GDM1 (cell line): ENCODE data around the gene CYB5A.
"Not testable (repeated sequence)": the region's sequence is repeated elsewhere in the genome, so short reads cannot be mapped to it uniquely, and the experiment has no call there.

Experiments
- DNase-seq: peaks from one replicate; lab custom pipeline; 2025; lab: John Stamatoyannopoulos, UW

The CYB5A gene

DNA sequence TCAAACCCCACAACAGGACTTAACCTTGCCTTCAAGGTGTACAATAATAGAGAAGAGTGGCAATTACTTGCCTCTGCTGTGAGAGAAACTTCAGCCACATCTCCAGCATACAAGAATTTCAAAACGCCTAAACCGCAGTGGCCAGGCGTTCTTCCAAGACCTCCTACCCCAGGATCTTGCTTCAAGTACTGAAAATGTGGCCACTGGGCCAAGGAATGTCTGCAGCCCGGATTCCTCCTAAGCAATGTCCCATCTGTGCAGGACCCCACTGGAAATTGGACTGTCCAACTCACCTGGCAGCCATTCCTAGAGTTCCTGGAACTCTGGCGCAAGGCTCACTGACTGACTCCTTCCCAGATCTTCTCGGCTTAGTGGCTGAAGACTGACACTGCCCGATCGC lies 2.8 kb upstream of the CYB5A start:
- DNase-seq = no peak

DNA sequence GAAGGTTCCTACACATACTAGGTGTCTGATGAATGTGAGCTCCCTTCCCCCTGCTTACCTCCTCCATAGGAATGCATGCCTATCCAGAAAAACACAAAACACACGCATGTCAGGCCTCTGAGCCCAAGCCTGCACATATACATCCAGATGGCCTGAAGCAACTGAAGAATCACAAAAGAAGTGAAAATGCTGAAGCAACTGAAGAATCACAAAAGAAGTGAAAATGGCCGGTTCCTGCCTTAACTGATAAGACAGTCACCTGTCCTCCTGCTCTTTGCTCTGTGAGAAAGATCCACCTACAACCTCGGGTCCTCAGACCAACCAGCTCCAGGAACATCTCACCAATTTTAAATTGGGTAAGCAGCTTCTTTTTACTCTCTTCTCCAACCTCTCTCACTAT lies 1.2 kb upstream of the CYB5A start:
- DNase-seq = not testable (repeated sequence)

DNA sequence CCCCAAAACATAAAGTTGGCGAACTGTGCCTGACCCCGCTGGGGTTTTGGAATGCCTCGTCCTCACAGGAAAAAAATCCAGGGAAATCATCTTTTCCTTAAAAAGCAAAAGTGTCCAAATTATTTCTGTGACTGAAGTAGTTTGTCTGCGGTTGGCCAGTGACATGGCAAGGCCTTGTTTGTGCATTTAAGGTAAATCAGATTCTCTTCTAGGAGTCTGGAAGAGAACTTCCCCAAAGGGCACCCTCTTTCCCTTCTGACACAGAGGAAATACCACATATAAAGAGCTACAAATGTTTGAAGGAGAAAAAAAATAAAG lies 737 bp upstream of the CYB5A start:
- no peak for DNase-seq

DNA sequence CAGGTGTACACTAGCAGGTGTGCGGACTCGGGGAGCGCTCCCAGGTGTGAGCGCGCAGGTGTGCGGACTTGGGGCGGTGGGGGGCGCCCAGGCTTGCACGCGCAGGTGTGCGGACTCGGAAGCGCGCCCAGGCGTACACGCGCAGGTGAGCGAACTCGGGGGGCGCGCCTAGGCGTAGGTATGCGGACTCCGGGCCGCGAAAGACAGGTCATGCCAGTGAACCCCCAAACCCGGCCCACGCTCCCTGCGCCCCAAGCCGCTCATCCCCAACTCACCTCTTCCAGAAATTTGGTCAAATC lies 342 bp downstream of the CYB5A start:
- no peak for DNase-seq

DNA sequence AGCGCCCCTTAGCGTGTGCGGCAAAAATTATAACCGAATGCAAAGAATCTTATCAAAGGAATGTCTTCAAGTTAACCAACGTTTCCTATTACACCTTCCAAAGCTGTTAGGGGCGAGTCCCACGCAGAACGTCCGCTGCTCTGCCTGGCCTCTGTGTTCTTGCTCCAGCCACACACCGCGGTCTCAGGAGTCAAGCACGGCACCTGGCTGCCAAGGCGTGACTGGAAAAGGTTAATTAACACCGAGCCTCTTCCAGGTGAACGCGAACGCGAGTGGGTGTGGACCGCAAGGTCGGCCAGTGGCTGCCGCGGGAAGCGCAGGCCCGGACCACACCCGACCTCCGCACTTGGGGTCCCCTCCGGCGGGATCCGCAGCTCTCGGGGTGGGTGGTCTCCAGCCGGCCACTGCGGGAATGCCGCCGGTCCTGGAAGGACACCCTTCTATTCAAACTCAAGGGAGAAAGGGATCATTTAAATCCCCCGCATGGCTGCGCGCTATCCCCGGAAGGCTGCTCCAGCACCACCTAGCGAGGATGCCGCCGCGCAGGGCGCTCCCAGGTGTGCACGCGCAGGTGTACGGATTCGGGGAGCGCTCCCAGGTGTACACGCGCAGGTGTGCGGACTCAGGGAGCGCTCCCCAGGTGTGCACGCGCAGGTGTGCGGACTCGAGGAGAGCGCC lies 830 bp downstream of the CYB5A start:
- DNase-seq = no peak

DNA sequence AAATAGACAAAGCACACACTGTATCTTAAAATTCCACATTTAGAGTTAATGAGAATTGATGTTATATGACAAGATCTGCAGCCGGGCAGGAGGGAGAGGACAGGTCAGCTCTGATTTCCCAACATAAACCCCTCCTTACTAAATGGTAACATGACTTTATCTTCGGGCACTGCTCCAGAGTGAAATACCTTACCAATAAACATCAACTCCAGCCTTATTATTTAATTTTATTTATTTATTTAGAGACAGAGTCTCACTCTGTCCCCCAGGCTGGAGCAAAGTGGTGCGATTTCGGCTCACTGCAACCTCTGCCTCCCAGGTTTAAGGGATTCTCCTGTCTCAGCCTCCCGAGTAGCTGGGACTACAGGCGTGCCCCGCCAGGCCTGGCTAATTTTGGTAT lies 1.7 kb downstream of the CYB5A start:
- no peak for DNase-seq

DNA sequence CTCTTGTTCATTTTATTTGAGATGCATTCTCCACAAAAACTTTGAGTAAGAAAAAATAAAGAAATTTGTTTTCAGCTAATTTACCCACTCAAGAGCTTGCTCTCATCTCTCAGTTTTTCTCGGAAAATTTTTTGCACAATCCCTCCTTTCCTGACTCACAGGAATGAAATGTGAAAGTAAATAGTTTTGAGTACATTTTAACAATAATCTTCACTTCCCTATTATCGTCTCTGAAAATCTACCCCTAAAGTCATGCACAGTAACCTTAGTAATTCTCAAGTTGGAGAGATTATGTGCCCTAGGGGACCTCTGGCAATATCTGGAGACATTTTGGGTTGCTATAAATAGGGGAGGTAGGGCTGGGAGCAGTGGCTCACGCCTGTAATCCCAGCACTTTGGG lies 2.6 kb downstream of the CYB5A start:
- no peak for DNase-seq

DNA sequence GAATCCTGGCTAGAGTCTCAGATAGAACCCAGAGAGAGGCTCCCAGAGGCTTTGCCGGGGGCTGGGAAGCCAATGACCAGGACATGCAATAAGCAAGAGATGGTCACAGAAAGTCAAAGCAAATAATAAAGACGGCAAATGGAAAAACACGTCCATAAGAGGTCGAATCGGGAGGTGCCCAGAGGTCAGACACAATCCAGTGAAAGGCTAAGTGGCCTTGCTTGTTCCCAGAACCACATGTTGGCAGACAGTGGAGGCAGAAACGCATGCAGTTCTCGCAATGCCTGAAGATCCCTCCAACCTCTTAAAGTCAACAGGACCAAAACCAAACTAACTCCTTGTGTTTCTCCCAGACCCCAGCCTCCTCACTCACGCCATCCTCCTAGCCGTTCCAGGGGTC lies 3.0 kb downstream of the CYB5A start:
- DNase-seq = no peak

DNA sequence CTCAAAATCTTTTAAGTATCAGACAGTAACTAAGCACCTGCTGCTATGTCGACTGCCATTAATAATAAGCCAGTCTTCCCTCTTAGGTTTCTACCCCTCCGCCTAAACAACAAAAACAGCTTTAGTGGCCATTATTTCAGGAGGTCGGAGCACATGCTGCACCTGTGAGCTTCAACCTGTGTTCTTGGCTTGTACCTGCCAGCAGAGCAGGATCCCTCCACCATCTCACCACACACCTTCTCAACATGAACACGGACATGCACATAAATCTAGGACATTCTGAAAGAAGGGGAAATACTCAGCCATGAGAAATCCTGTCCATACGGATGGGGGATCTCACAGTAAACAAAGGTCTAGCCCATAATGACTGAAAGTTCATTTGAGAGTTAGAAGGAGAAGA lies 3.7 kb downstream of the CYB5A start:
- no peak for DNase-seq

DNA sequence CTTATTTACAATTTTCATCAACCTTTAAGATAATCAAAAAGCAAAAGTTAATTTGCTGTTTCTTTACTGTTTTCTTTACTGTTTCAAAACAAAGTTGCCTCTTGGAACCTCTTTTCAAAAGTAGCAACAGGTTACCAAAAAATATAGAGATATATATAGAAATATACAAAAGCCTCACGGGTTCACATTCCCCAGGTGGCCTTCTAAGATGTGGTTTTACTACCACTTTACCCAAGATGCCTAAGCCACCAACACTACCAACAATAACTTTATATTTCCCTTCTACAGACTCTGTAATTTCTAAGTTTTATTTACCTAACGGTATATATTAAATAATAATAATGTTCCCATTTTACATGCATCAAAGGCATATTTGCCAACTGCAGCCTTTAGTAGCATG lies 4.9 kb downstream of the CYB5A start:
- DNase-seq = no peak

DNA sequence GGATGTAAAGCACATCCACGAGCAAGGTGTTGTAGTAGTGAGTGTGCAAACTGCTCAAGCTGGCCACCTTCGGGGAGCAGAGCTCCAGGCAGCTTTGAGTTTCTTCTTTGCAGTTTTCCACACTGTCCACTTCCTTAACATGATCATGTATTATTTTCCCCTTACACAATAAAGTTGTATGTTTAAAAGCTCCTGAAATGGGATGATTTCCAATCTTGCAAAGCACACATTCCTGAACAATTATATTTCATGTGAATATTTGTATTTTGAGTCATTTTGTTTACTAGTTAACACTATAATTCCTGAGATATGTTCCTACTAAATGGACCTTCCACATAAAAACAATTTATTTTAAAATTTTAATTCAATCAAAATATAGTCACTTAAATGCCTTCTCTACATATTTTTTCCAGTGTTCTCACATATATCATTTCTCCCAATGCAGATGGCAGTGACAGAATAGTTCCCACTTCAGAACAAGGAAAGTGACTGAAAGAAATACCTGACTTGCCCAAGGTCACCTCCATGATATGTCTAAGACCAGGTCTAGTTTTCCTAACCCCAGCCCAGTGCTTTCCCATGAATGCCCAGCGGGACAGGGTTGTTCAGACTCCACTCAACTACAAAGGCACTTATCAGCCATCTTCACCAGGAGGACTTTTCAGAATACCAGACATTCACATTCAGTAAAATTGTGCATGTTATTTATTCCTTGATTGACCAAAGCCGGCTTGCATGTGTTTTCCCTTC lies 5.5 kb downstream of the CYB5A start:
- DNase-seq = no peak

DNA sequence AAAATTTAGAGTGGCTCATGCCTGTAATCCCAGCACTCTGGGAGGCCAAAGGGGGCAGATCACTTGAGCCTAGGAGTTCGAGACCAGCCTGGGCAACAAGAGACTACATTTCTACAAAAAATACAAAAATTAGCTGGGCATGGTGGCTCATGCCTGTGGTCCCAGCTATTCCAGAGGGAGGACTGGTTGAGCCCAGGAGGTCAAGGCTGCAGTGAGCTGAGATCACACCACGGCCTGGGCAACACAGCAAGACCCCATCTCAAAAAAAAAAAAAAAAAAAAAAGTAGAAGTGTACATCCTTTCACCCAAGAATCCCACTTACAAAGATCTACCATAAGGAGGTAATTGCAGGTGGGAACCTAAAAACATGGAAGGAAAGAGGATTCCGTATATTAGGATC lies 6.2 kb downstream of the CYB5A start:
- not testable (repeated sequence) for DNase-seq

DNA sequence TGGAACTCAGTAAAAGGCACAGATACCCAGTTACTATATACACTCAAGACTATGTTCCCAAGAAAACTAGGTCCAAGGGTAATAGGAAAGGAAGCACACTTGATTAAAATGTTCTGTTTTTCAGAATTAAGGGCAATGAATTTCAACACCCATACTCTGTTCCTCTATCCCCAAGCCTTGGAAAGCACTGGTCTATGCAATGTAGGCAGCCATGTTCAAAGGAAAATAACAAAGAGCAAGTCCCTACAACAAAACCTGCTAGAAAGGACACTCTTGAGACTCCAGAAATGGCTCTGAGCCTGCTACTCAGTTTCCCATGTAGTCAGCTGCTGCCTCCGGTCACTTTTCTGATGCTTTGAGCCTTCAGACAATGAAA lies 6.8 kb downstream of the CYB5A start:
- no peak for DNase-seq

DNA sequence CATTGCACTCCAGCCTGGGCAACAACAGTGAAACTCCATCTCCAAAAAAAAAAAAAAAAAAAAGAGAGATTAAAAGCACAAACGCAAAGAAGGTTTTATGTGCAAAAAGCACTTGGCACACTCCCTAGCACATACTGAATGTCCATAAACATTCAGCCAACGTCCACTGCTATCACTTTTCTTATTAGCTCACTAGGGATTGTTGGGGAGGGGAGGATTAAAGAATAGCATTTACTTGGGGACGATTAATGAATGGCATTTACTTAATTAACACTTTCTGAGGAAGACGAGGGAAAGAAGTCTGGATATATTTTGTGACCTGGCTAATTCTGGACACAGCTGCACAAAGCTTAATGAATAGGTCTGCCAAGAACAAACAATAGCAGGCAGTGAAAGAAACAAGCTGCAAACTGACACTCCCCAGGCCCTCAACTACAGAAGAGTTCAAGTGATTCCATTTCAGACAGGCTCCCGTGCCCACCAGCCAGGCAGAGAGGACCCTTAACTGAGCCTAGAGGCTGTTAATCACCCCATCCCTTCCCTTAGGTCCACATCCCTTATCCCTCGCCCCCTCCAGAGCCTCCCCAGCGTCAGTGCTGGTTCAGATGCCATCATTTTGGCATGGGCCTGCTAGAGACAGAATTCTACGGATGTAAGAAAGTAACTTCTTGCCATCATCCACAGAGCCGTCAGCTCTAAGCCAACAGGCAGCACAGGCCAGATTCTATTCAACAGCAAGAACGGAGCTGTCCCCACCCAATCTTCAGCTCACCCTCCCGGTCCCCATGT lies 7.4 kb downstream of the CYB5A start:
- no peak for DNase-seq

DNA sequence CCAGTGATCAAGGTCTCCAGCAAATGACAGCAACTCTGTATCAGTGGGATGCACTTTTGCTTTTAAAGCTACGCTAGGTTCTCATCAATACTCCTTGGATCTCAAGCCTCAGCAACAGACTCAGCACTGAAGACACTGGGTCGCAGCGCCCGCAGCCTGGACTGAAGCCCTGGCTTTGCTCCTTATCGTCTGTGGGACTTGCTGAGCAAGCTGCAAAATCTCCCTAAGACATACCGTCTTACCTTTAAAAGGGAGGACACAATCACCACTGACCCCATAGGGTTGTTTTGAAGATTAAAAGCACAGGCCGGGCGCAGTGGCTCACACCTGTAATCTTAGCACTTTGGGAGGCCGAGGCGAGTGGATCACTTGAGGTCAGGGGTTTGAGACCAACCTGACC lies 8.1 kb downstream of the CYB5A start:
- DNase-seq = no peak

DNA sequence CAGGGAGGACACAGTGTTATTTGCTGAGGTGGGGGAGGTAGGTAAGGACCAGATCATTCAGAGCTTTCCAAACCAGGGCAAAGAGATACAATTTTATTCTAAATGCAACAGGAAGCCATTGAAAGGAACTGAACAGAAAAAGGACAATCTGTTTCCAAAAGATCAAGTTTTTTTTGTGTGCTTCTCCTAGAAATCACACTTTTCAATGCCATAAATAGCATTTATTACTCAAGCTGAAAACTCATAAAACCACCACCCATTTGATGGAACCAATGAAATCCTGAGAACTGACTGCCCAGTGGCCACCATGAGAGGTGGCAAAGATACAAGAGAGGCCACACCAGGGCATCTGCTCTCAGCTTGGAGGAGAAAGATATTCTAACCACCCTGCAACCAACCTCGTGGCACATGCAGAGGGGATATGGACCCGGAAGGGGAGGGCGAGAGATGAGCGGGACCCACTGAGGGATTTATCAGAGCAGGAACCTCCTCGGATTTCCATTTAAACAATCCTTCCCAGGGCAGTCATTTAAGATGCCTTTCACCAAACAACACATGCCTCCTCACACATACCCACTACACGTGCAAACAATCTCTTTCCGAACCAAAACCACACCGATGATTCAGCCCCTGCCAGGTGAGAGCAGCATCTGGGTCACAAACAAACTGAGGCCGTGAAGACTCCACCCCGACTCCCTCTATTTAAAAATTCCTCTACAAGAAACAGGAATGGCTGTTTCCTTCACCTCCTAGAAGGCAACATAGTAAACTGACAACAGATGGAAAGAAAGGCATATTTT lies 8.8 kb downstream of the CYB5A start:
- DNase-seq = no peak

DNA sequence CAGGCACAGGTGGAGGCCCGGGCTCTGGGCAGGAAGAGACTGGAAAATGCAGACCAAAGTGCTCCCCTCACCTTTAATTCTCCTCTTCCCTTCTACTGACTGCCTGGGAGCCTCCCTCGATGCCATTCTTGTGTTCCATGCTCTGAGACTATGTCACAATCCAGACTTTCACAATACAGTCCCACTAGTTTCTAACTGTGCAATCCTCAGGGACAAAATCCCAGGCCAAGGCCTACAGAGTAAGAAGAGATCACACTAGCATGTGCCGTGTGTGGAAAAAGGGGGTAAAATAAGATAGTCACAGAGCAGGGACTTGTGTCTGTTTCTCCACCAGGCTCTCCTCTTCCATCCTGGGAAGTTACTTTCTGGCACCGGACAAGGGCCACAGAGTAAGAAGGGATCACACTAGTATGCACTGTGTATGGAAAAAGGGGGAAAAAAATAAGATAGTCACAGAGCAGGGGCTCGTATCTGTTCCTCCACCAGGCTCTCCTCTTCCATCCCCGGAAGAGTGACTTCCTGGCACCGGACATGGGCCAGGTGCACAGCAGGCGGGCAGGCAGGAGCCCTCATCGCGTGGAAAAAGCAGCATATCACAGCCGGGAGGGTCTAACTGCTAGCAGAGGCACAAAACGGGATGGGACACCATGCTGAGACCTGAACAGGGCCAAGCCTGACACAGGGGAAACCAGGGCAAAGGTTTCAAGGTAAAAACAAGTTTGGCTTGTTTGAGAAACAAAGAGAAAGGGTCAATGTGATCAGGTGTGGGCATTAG lies 9.6 kb downstream of the CYB5A start:
- DNase-seq = no peak

DNA sequence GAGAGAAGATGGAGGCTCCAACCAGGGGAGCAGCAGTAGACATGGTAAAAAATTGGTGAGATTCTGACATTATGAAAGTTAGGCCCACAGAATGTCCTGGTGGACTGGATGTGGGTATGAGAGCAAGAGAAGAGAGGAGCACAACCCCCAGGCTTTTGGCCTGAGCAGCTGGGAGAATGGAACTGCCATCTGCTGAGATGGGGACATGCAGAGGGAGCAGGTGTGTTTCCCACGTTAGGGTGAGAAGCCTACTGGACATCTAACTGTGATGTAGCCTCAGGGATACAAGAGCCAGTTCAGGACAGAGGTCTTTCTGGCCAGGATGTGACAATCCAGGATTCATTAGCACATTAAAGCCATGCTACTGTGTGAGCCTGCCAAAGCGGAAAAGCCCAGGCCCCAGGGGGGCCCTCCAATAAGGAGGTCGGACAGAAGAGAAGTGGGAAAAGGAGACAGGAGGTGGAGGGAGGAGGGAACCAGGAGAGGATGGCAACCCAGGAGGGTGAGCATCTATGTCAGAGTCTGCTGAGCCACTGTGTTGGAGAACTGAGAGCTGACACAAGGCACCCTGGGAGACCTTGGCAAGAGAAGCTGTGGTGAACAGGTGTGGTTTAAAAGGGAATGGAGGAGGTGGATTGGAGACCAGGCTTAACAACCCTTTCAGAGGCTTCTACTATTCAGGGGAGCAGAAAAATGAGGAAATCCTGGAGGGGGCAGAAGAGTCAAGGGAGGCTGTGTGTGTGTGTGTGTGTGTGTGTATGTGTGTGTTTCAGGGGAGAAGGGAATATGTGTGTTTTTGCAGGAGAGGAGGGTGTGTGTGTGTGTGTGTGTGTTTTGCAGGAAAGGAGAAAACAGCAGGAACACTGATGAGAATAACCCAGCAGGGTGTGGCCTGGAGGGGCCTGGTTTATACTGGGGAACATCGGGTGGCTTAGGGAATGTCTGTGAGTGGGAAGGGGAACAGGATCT lies 10.5 kb downstream of the CYB5A start:
- no peak for DNase-seq

DNA sequence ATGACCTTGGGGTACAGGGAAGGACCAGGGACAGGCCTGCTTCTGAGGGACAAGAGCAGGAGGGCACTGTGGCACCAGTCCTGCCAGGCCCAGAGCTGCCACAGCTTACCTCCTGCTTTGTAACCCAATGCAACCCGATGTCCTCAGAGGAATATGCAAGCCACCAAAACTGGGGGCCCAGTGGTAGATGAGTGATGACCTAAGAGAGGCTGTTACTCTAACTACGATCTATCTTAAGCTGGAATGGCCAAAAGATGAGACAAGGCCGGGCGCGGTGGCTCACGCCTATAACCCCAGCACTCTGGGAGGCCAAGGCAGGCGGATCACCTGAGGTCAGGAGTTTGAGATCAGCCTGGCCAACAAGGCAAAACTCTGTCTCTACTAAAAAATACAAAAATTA lies 12.8 kb downstream of the CYB5A start:
- no peak for DNase-seq

DNA sequence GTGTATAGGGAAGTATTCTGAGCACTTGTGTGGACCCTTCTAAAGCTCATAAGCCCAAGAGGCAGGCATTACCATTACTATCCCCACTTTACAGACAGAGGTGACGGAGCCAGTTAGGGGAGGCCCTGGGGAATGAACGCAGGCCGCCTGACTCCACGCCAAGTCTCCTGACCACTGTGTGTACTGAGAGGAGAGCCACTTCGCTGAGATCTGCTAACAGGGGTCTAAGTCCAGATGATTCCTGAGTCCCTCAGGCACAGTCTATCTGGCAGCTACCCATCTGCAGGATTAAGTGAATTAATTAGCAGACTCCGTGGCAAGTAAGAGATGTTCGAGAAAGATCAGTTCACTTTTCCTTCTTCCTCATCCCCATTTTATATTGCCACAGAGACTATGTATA lies 13.7 kb downstream of the CYB5A start:
- no peak for DNase-seq

DNA sequence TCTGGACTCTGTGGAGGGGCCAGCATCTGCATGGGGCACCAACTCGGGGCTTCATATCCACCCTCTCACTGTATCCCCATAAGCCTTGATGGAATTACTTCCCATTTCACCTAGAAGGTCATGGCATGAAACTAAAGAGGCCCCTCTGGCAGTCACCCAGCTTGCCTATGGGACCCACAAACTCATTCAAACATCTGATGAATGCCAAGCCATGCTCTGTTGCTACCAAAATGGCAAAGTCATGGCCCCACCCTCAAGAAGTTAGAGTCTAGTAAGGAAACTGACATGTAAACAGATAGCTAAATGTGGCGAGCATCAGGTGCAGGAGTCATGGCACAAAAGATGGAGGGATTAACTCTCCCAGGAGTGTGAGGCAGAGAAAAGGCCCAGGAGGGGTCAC lies 14.5 kb downstream of the CYB5A start:
- no peak for DNase-seq
